OCI-LY7 (cell line): ENCODE data around the gene BMPER. TPM values are rescaled to one million over a fixed set of nuclear protein-coding genes. Genes with fewer than 3 reads are reported as not detected.

Experiments used
- BruUV-seq: library from RNA; stranded (reverse); fragments of 400-500 nt; replicated peaks from 2 replicates; lab custom pipeline; 2021; lab: Mats Ljungman, UMichigan
- CTCF ChIA-PET: fragments of 300-600 bp; sonication (Branson Sonifier 250); formaldehyde crosslinking; loops from one replicate; lab custom pipeline; 2022; ENCODE audit warnings: antibody characterized with exemption; ENCODE audit not compliant: unreplicated experiment; lab: Charles Lee
- POLR2A ChIA-PET: fragments of 300-600 bp; sonication (Branson Sonifier 250); formaldehyde crosslinking; loops from one replicate; lab custom pipeline; 2022; ENCODE audit warnings: antibody characterized with exemption; lab: Charles Lee
- DNase-seq: peaks from one replicate; pipeline ENCODE4 v3.0.0-alpha.2; 2015; ENCODE audit warnings: low spot score
- H2AFZ ChIP-seq: fragments of 200-600 bp; sonication (generic), shearing (Covaris generic); 2 replicates; pipeline ENCODE4 v1.6.1; 2014; ENCODE audit warnings: mild to moderate bottlenecking, antibody characterized with exemption, low read length, moderate library complexity
- H3K27ac ChIP-seq: fragments of 200-600 bp; sonication (generic); 2 replicates; pipeline ENCODE4 v1.5.1; 2014; ENCODE audit warnings: mixed run types, low read depth, mild to moderate bottlenecking, moderate library complexity, low read length, inconsistent platforms; ENCODE audit not compliant: poor library complexity, severe bottlenecking
- H3K36me3 ChIP-seq: fragments of 200-600 bp; sonication (generic); 2 replicates; pipeline ENCODE4 v1.6.1; 2014; ENCODE audit warnings: mild to moderate bottlenecking, antibody characterized with exemption, low read length, moderate library complexity, mixed read lengths; ENCODE audit not compliant: insufficient read depth
- H3K4me1 ChIP-seq: fragments of 200-600 bp; sonication (generic); 2 replicates; pipeline ENCODE4 v1.5.1; 2014; ENCODE audit warnings: mild to moderate bottlenecking, low read length; ENCODE audit not compliant: insufficient read depth, poor library complexity, severe bottlenecking
- H3K4me2 ChIP-seq: fragments of 200-600 bp; sonication (generic); 2 replicates; pipeline ENCODE4 v1.6.1; 2014; ENCODE audit warnings: mild to moderate bottlenecking, low read length
- H3K4me3 ChIP-seq: fragments of 200-600 bp; sonication (generic); 2 replicates; pipeline ENCODE4 v1.5.1; 2014; ENCODE audit warnings: mild to moderate bottlenecking, low read depth, low read length; ENCODE audit not compliant: poor library complexity, severe bottlenecking
- H3K79me2 ChIP-seq: fragments of 200-600 bp; sonication (generic); 2 replicates; pipeline ENCODE4 v1.6.1; 2016; ENCODE audit warnings: low read depth, mild to moderate bottlenecking, low read length, moderate library complexity, mixed read lengths; ENCODE audit not compliant: insufficient read depth
- H3K9me2 ChIP-seq: fragments of 200-600 bp; sonication (generic); 2 replicates; pipeline ENCODE4 v1.6.1; 2016; ENCODE audit warnings: mild to moderate bottlenecking, low read length, mixed read lengths; ENCODE audit not compliant: insufficient read depth
- H3K9me3 ChIP-seq: fragments of 200-600 bp; sonication (generic); 2 replicates; pipeline ENCODE4 v1.6.1; 2014; ENCODE audit warnings: mild to moderate bottlenecking, mixed run types, low read length, mixed read lengths
- H4K20me1 ChIP-seq: fragments of 200-600 bp; sonication (generic); 2 replicates; pipeline ENCODE4 v1.6.1; 2014; ENCODE audit warnings: mild to moderate bottlenecking, antibody characterized with exemption, low read length, moderate library complexity, mixed read lengths; ENCODE audit not compliant: insufficient read depth
- CTCF ChIP-seq: fragments of 200-600 bp; sonication (generic); conservative IDR thresholded peaks from 2 replicates; pipeline ENCODE4 v1.5.1; 2014; ENCODE audit warnings: mild to moderate bottlenecking, antibody characterized with exemption, low read length, moderate library complexity, mixed read lengths
- EZH2phosphoT487 ChIP-seq: fragments of 200-600 bp; sonication (generic); IDR thresholded peaks from 2 replicates; pipeline ENCODE4 v1.6.1; 2018; ENCODE audit warnings: low read depth, borderline replicate concordance, mild to moderate bottlenecking, mixed run types, antibody characterized with exemption, low read length, moderate library complexity, mixed read lengths
- intact Hi-C: fragments of 100-400 bp; cut with micrococcal nuclease; formaldehyde crosslinking; loops from one replicate; pipeline ENCODE4 v1.10.0; 2022; ENCODE audit not compliant: unreplicated experiment
- total RNA-seq, 2 experiments: library from RNA; depleted of rRNA in 1 of 2; stranded (reverse); fragments of >200 nt in 1 of 2; shearing (Covaris generic) in 1 of 2; gene quantifications; 2 replicates each; pipeline ENCODE4 v1.2.3, GENCODE V29; 2014 to 2022

The BMPER gene
- total RNA-seq, 2 experiments from 2014 or later = not detected

GRCh38 chr7:34061149-34061548 lies 155.8 kb downstream of the BMPER start:
- Histone ChIP-seq H4K20me1 (no peaks in the 10 kb centered on the region), H2AFZ (no peak overlapping the region), H3K79me2 (no peaks in the 10 kb centered on the region), H3K27ac (no peak overlapping the region), H3K4me3 (no peak overlapping the region), H3K36me3 (no peaks in the 10 kb centered on the region), H3K9me2 (no peaks in the 10 kb centered on the region), H3K4me1 (no peaks in the 10 kb centered on the region), H3K4me2 (no peak overlapping the region), H3K9me3 (no peaks in the 10 kb centered on the region)
- intact Hi-C loops = no loop called here
- no TSS peak for BruUV-seq
- CTCF ChIA-PET = interaction anchor here (1.4 kb wide), 1 partner anchor 9 kb away, joined by 3 read pairs; no protein-coding TSS in a partner anchor
- no peak for DNase-seq
- TF ChIP-seq EZH2phosphoT487 = no peak
- TF ChIP-seq CTCF = no peak
- POLR2A ChIA-PET = no interaction called here

- Histone ChIP-seq H3K4me1 (no peaks in the 10 kb centered on the region), H3K79me2 (no peaks in the 10 kb centered on the region), H3K4me2 (no peak overlapping the region), H4K20me1 (no peaks in the 10 kb centered on the region), H3K9me2 (no peaks in the 10 kb centered on the region), H3K9me3 (no peaks in the 10 kb centered on the region), H3K36me3 (no peaks in the 10 kb centered on the region), H2AFZ (no peak overlapping the region), H3K4me3 (no peak overlapping the region), H3K27ac (no peak overlapping the region)
- ChIA-PET POLR2A (interaction anchor here (0.7 kb wide), 1 partner anchor 11 kb away, joined by 3 read pairs; no protein-coding TSS in a partner anchor), CTCF (interaction anchor here (0.6 kb wide), 1 partner anchor 41 kb away, joined by 3 read pairs; no protein-coding TSS in a partner anchor)
- TF ChIP-seq CTCF (no peak), EZH2phosphoT487 (no peak)
- intact Hi-C loops = no loop called here
- BruUV-seq = no TSS peak
- DNase-seq = no peak
Measured at GRCh38 chr7:34062341-34062740, 157.0 kb downstream of the BMPER start.

DNA sequence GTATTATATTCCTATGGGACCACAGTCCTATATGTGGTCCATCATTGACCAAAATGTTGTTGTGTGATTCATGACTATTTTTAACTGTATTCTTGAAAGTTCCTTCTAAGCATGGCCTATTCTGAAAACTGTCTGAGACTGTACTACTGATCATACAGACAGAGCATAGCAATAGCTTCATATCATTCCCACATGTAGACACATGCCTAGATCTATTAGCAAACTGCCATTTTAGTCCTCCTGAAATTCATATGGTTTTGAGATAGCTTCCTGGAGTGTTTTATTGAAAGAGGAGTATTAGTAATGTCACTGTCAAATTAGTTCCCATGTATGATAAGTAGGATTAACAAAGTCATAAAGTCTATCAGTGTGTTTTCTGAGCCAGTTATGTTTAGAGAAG lies 157.5 kb downstream of the BMPER start:
- CTCF ChIA-PET = no interaction called here
- Histone ChIP-seq H3K36me3 (no peaks in the 10 kb centered on the region), H2AFZ (no peak overlapping the region), H4K20me1 (no peaks in the 10 kb centered on the region), H3K9me3 (no peaks in the 10 kb centered on the region), H3K4me3 (no peak overlapping the region), H3K9me2 (no peaks in the 10 kb centered on the region), H3K4me2 (no peak overlapping the region), H3K79me2 (no peaks in the 10 kb centered on the region), H3K27ac (no peak overlapping the region), H3K4me1 (no peaks in the 10 kb centered on the region)
- intact Hi-C loops = no loop called here
- no peak for DNase-seq
- POLR2A ChIA-PET = interaction anchor here (0.7 kb wide), 1 partner anchor 12 kb away, joined by 3 read pairs; no protein-coding TSS in a partner anchor
- TF ChIP-seq EZH2phosphoT487 (no peak), CTCF (no peak)
- BruUV-seq = no TSS peak
